H9 (cell line): Measurements from ENCODE around the gene SLC39A12. TPM values are rescaled to one million over a fixed set of nuclear protein-coding genes. Genes with fewer than 3 reads are reported as not detected.

Experiments used
- DNase-seq: peaks from one replicate; pipeline ENCODE4 v3.0.0-alpha.2; 2017
- H2AFZ ChIP-seq: one replicate; pipeline ENCODE4 v1.6.1; 2013; ENCODE audit warnings: mild to moderate bottlenecking, low read length, control low read depth, moderate library complexity
- H2AK5ac ChIP-seq: 2 replicates; pipeline ENCODE4 v1.6.1; 2013; ENCODE audit warnings: low read length, control low read depth, mixed read lengths; ENCODE audit not compliant: insufficient read length
- H2BK120ac ChIP-seq: one replicate; pipeline ENCODE4 v1.6.1; 2013; ENCODE audit warnings: low read depth, mild to moderate bottlenecking, low read length, control low read depth, inconsistent platforms; ENCODE audit not compliant: poor library complexity, severe bottlenecking
- H2BK12ac ChIP-seq: 2 replicates; pipeline ENCODE4 v1.6.1; 2013; ENCODE audit warnings: low read length, control low read depth, mixed read lengths, low read depth; ENCODE audit not compliant: insufficient read length
- H2BK15ac ChIP-seq: 2 replicates; pipeline ENCODE4 v1.6.1; 2013; ENCODE audit warnings: low read depth, low read length, control low read depth
- H2BK20ac ChIP-seq: one replicate; pipeline ENCODE4 v1.6.1; 2013; ENCODE audit warnings: low read depth, mild to moderate bottlenecking, low read length, control low read depth, inconsistent platforms; ENCODE audit not compliant: poor library complexity, severe bottlenecking
- H2BK5ac ChIP-seq: 2 replicates; pipeline ENCODE4 v1.6.1; 2013; ENCODE audit warnings: low read length, control low read depth, mixed read lengths; ENCODE audit not compliant: insufficient read length
- H3K14ac ChIP-seq: 2 replicates; pipeline ENCODE4 v1.6.1; 2013; ENCODE audit warnings: low read length, control low read depth; ENCODE audit not compliant: insufficient read depth
- H3K18ac ChIP-seq: 2 replicates; pipeline ENCODE4 v1.6.1; 2013; ENCODE audit warnings: low read depth, mild to moderate bottlenecking, mixed read lengths, low read length, control low read depth; ENCODE audit not compliant: insufficient read length
- H3K23ac ChIP-seq: 2 replicates; pipeline ENCODE4 v1.6.1; 2013; ENCODE audit warnings: low read length, control low read depth, mixed read lengths, low read depth; ENCODE audit not compliant: insufficient read length
- H3K23me2 ChIP-seq: 2 replicates; pipeline ENCODE4 v1.6.1; 2013; ENCODE audit warnings: low read depth, mild to moderate bottlenecking, mixed read lengths, low read length, control low read depth; ENCODE audit not compliant: insufficient read length, poor library complexity, severe bottlenecking
- H3K27ac ChIP-seq: 2 replicates; pipeline ENCODE4 v1.5.1; 2013; ENCODE audit warnings: low read length, control low read depth, mixed read lengths, low read depth; ENCODE audit not compliant: insufficient read length
- H3K27me3 ChIP-seq: 2 replicates; pipeline ENCODE4 v1.6.1; 2013; ENCODE audit warnings: low read length, control low read depth, inconsistent platforms; ENCODE audit not compliant: insufficient read depth
- H3K4ac ChIP-seq: 2 replicates; pipeline ENCODE4 v1.6.1; 2013; ENCODE audit warnings: low read depth, mild to moderate bottlenecking, control low read depth, inconsistent platforms, low read length, moderate library complexity
- H3K4me1 ChIP-seq: 2 replicates; pipeline ENCODE4 v1.6.1; 2013; ENCODE audit warnings: low read length, control low read depth, inconsistent platforms; ENCODE audit not compliant: insufficient read depth
- H3K4me2 ChIP-seq: 2 replicates; pipeline ENCODE4 v1.6.1; 2013; ENCODE audit warnings: low read length, control low read depth, mixed read lengths; ENCODE audit not compliant: insufficient read length, insufficient read depth
- H3K56ac ChIP-seq: 2 replicates; pipeline ENCODE4 v1.6.1; 2013; ENCODE audit warnings: low read depth, mild to moderate bottlenecking, mixed read lengths, low read length, control low read depth; ENCODE audit not compliant: insufficient read length
- H3K79me1 ChIP-seq: 2 replicates; pipeline ENCODE4 v1.6.1; 2013; ENCODE audit warnings: low read depth, mild to moderate bottlenecking, moderate library complexity, low read length, control low read depth, inconsistent platforms; ENCODE audit not compliant: insufficient read depth, poor library complexity, severe bottlenecking
- H3K79me2 ChIP-seq: 2 replicates; pipeline ENCODE4 v1.6.1; 2013; ENCODE audit warnings: low read length, control low read depth, inconsistent platforms; ENCODE audit not compliant: insufficient read depth
- H3K9ac ChIP-seq: 2 replicates; pipeline ENCODE4 v1.6.1; 2013; ENCODE audit warnings: low read length, control low read depth, mixed read lengths; ENCODE audit not compliant: insufficient read length; ENCODE audit errors: extremely low read depth
- H3K9me3 ChIP-seq: one replicate; pipeline ENCODE4 v1.6.1; 2013; ENCODE audit warnings: low read depth, low read length, inconsistent platforms; ENCODE audit not compliant: control insufficient read depth
- H3T11ph ChIP-seq: one replicate; pipeline ENCODE4 v1.6.1; 2013; ENCODE audit warnings: mild to moderate bottlenecking, low read length, control low read depth, inconsistent platforms
- H4K20me1 ChIP-seq: one replicate; pipeline ENCODE4 v1.6.1; 2013; ENCODE audit not compliant: control insufficient read depth, insufficient read length, insufficient read depth
- H4K5ac ChIP-seq: 2 replicates; pipeline ENCODE4 v1.6.1; 2013; ENCODE audit warnings: low read depth, mild to moderate bottlenecking, mixed read lengths, low read length, control low read depth; ENCODE audit not compliant: insufficient read length
- H4K8ac ChIP-seq: replicated peaks from 2 replicates; pipeline ENCODE4 v1.6.1; 2013; ENCODE audit warnings: low read length, control low read depth, mixed read lengths, low read depth; ENCODE audit not compliant: insufficient read length
- H4K91ac ChIP-seq: 2 replicates; pipeline ENCODE4 v1.6.1; 2013; ENCODE audit warnings: low read depth, mild to moderate bottlenecking, moderate library complexity, mixed read lengths, low read length, control low read depth; ENCODE audit not compliant: insufficient read length
- H3K27ac Mint-ChIP-seq, 3 experiments: 2 replicates in 2 of 3; 3 replicates in 1 of 3; pipeline ENCODE4 v1.8.0; 2020 to 2021; ENCODE audit warnings: mixed read lengths in 3 of 3, mild to moderate bottlenecking in 1 of 3, moderate library complexity in 1 of 3
- H3K27me3 Mint-ChIP-seq: 2 replicates; pipeline ENCODE4 v1.8.0; 2021; ENCODE audit warnings: low read depth, mild to moderate bottlenecking, moderate library complexity, mixed read lengths
- H3K36me3 Mint-ChIP-seq, 3 experiments: 2 replicates in 2 of 3; 3 replicates in 1 of 3; pipeline ENCODE4 v1.8.0; 2020 to 2021; ENCODE audit warnings: low read depth in 3 of 3, mixed read lengths in 3 of 3; ENCODE audit not compliant: insufficient read depth in 1 of 3
- H3K4me1 Mint-ChIP-seq, 2 experiments: 2 replicates each; pipeline ENCODE4 v1.8.0; 2020; ENCODE audit warnings: mixed read lengths in 2 of 2
- H3K4me3 Mint-ChIP-seq, 2 experiments: 2 replicates in 1 of 2; 3 replicates in 1 of 2; pipeline ENCODE4 v1.8.0; 2020 to 2021; ENCODE audit warnings: mild to moderate bottlenecking in 2 of 2, mixed read lengths in 2 of 2, moderate library complexity in 1 of 2
- H3K9me3 Mint-ChIP-seq, 2 experiments: 2 replicates in 1 of 2; 3 replicates in 1 of 2; pipeline ENCODE4 v1.8.0; 2020; ENCODE audit warnings: mild to moderate bottlenecking in 2 of 2, mixed read lengths in 2 of 2, moderate library complexity in 1 of 2
- CTCF ChIP-seq: fragments of 200-600 bp; sonication (generic); conservative IDR thresholded peaks from 3 replicates; pipeline ENCODE4 v1.8.0; 2021; ENCODE audit warnings: antibody characterized with exemption, mild to moderate bottlenecking
- WGBS: extraction: QIAGEN DNeasy Blood & Tissue Kit; methylation state at CpG from one replicate; pipeline ENCODE4 v1.1.7; 2013; ENCODE audit warnings: missing lambda C conversion rate, low lambda C conversion rate, mixed read lengths; ENCODE audit not compliant: insufficient read length; ENCODE audit errors: extremely low coverage; 5-methylcytosine and 5-hydroxymethylcytosine counted together
- total RNA-seq: library from RNA; stranded (reverse); gene quantifications from 2 replicates; pipeline ENCODE4 v1.2.1, GENCODE V29; 2021

SLC39A12 gene
- total RNA-seq, 1 experiment from 2014 or later, result not detected

GRCh38 chr10:18056583-18056982 is 104.9 kb downstream of the SLC39A12 start:
- Histone ChIP-seq H3K9me3 (no peaks in the 10 kb centered on the region), H3K27ac (no peak overlapping the region), H2AFZ (no peak overlapping the region), H2BK20ac (no peak overlapping the region), H3K79me2 (no peaks in the 10 kb centered on the region), H2AK5ac (no peak overlapping the region), H2BK120ac (no peak overlapping the region), H3K14ac (no peak overlapping the region), H3K56ac (no peak overlapping the region), H3K4me2 (no peak overlapping the region), H3K23ac (no peak overlapping the region), H4K8ac (no peak overlapping the region), H2BK5ac (no peak overlapping the region), H2BK12ac (no peak overlapping the region), H3K27me3 (no peaks in the 10 kb centered on the region), H3K4ac (no peak overlapping the region), H4K91ac (no peak overlapping the region), H3K79me1 (no peaks in the 10 kb centered on the region), H3T11ph (no peak overlapping the region), H2BK15ac (no peak overlapping the region), H4K20me1 (no peaks in the 10 kb centered on the region), H4K5ac (no peak overlapping the region), H3K4me1 (no peaks in the 10 kb centered on the region; the same call in 1 of the 2 replicates), H3K9ac (no peak overlapping the region), H3K23me2 (no peaks in the 10 kb centered on the region), H3K18ac (no peak overlapping the region)
- no peak overlapping the region for H3K27ac Mint-ChIP-seq
- no peaks in the 10 kb centered on the region for H3K4me1 Mint-ChIP-seq
- peaks cover 0 to 5% (median 0%) of the 10 kb centered on the region in 3 experiments; a peak in 2 of 7 replicates for H3K36me3 Mint-ChIP-seq
- no peak for TF ChIP-seq CTCF
- H3K9me3 Mint-ChIP-seq, result peaks cover 4 to 12% of the 10 kb centered on the region in 2 experiments; a peak in 4 of 5 replicates
- DNase-seq, result no peak
- no peak overlapping the region for H3K4me3 Mint-ChIP-seq
- H3K27me3 Mint-ChIP-seq, result no peaks in the 10 kb centered on the region
- no CpG with 5 or more reads among the region's 1 CpG for WGBS
